Spleen (tissue), 11 donors: Measurements from ENCODE around the gene SMOC2. TPM values are rescaled to one million over a fixed set of nuclear protein-coding genes. Genes with fewer than 3 reads are reported as not detected.
"Not testable (repeated sequence)": the region's sequence is repeated elsewhere in the genome, so short reads cannot be mapped to it uniquely, and the experiment has no call there.

Experiments
- DNase-seq: peaks from one replicate; pipeline ENCODE4 v3.0.0-alpha.2; 2020
- H3K27ac ChIP-seq, 8 donors: fragments of 200-600 bp; sonication (generic) in 7 of 8; 1 replicate in 4 of 8; 2 replicates in 4 of 8; pipeline versions ENCODE4 v1.5.0 to v1.8.0; 2016 to 2021; ENCODE audit warnings: inconsistent platforms in 4 of 8, mild to moderate bottlenecking in 4 of 8, moderate library complexity in 1 of 8
- H3K27me3 ChIP-seq, 7 donors: fragments of 200-600 bp; sonication (generic) in 6 of 7; replicated peaks in 1 of 7; 1 replicate in 4 of 7; 2 replicates in 3 of 7; pipeline versions ENCODE4 v1.5.0 to v1.8.0; 2016 to 2021; ENCODE audit warnings: inconsistent platforms in 3 of 7, mild to moderate bottlenecking in 1 of 7
- H3K36me3 ChIP-seq, 6 donors: fragments of 200-600 bp; sonication (generic) in 5 of 6; 1 replicate in 4 of 6; 2 replicates in 2 of 6; pipeline versions ENCODE4 v1.5.0 to v1.8.0; 2016 to 2021; ENCODE audit warnings: inconsistent platforms in 2 of 6
- H3K4me1 ChIP-seq, 6 donors: fragments of 200-600 bp; sonication (generic) in 5 of 6; 1 replicate in 3 of 6; 2 replicates in 3 of 6; pipeline versions ENCODE4 v1.5.0 to v1.8.0; 2016 to 2021; ENCODE audit warnings: inconsistent platforms in 3 of 6
- H3K4me3 ChIP-seq, 8 donors: fragments of 200-600 bp; sonication (generic) in 7 of 8; 1 replicate in 4 of 8; 2 replicates in 4 of 8; pipeline versions ENCODE4 v1.5.0 to v1.8.0; 2016 to 2021; ENCODE audit warnings: inconsistent platforms in 4 of 8, mild to moderate bottlenecking in 4 of 8, moderate library complexity in 2 of 8
- H3K9me3 ChIP-seq, 8 donors: fragments of 200-600 bp; sonication (generic) in 7 of 8; 1 replicate in 4 of 8; 2 replicates in 4 of 8; pipeline versions ENCODE4 v1.5.0 to v1.8.0; 2016 to 2021; ENCODE audit warnings: inconsistent platforms in 4 of 8
- CTCF ChIP-seq, 11 experiments: fragments of 200-600 bp in 7 of 11; fragments of 450-650 bp in 4 of 11; sonication (generic) in 4 of 11; IDR thresholded peaks in 8 of 11; conservative IDR thresholded peaks in 3 of 11; 1 replicate in 7 of 11; 2 replicates in 4 of 11; pipeline versions ENCODE4 v1.4.0 to v1.8.0; 2016 to 2021; ENCODE audit warnings: antibody characterized with exemption in 11 of 11, inconsistent platforms in 4 of 11, mild to moderate bottlenecking in 1 of 11
- POLR2A ChIP-seq, 3 donors: fragments of 450-650 bp; IDR thresholded peaks; one replicate each; pipeline ENCODE4 v1.5.1; 2017; ENCODE audit warnings: antibody characterized with exemption in 3 of 3, mild to moderate bottlenecking in 1 of 3
- POLR2AphosphoS5 ChIP-seq, 3 donors: sonication (generic); formaldehyde crosslinking; IDR thresholded peaks; one replicate each; pipeline ENCODE4 v1.5.1; 2017; ENCODE audit warnings: antibody characterized with exemption in 3 of 3
- WGBS, 5 donors: extraction: QIAGEN DNeasy Blood & Tissue Kit in 3 of 5; methylation state at CpG; one replicate each; pipeline versions ENCODE4 v1.1.5 to v1.1.7; 2013 to 2018; 5-methylcytosine and 5-hydroxymethylcytosine counted together
- intact Hi-C: fragments of 100-400 bp; cut with DNase I; formaldehyde crosslinking; loops from one replicate; pipeline ENCODE4 v1.15.0; 2023; ENCODE audit warnings: low total_unique reads
- polyA plus RNA-seq, 3 donors: library from polyadenylated mRNA; stranded (reverse); fragments of 200-250 nt; gene quantifications; one replicate each; pipeline ENCODE4 v1.2.1, GENCODE V29; 2013
- total RNA-seq, 7 donors: library from RNA; depleted of rRNA in 3 of 7; stranded (reverse); fragments of >200 nt in 3 of 7; fragmentation: NEBNext Ultra II Directional in 4 of 7; extraction: Animal tissue kit (Norgen Biotek cat#: 25700) in 4 of 7; gene quantifications; one replicate each; pipeline versions ENCODE4 v1.1.0 to v1.2.1, GENCODE V29; 2016 to 2021
- donor health status: healthy with polysubstance abuse.
- donor health status: DM: no; HTN: no; CAD: no; lungs with moderate emphysema.
- donor health status: DM: no; HTN: no; CAD: no.
- donor health status: Bipolar disorder and iron deficiency.
- donor health status: healthy.
- donor health status: DM: no; HTN: no; CAD: no.
- donor health status: DM: yes; HTN: yes; CAD: no.

Gene SMOC2
- total and polyA plus RNA-seq, 10 donors = 0.94 to 7.6 (median 1.8) TPM

GRCh38 chr6:168703990-168704389, 263.0 kb downstream of the SMOC2 start:
- intact Hi-C loops = no loop called here
- Histone ChIP-seq H3K4me3 (no peak overlapping the region), H3K4me1 (no peaks in the 10 kb centered on the region), H3K27ac (no peak overlapping the region), H3K9me3 (peaks cover 0 to 6% (median 0%) of the 10 kb centered on the region in 8 donors), H3K36me3 (no peaks in the 10 kb centered on the region), H3K27me3 (no peaks in the 10 kb centered on the region)
- TF ChIP-seq POLR2AphosphoS5 (IDR thresholded peaks at IDR 0.05) (no peak), POLR2A (IDR thresholded peaks at IDR 0.05) (no peak), CTCF (IDR thresholded peaks at IDR 0.05 in 8 of 11, conservative IDR thresholded peaks at IDR 0.05 in 3 of 11) (no peak)
- WGBS, 5 donors = 58 to 83% (median 75%) methylated on average over 10 to 16 of the region's 16 CpGs
- no peak for DNase-seq

- Histone ChIP-seq H3K4me3 (no peak overlapping the region), H3K9me3 (peaks cover 0 to 3% (median 0%) of the 10 kb centered on the region in 8 donors), H3K4me1 (no peaks in the 10 kb centered on the region), H3K36me3 (no peaks in the 10 kb centered on the region), H3K27me3 (peaks cover 0 to 5% (median 0%) of the 10 kb centered on the region in 7 donors), H3K27ac (no peak overlapping the region)
- TF ChIP-seq CTCF (IDR thresholded peaks at IDR 0.05 in 8 of 11, conservative IDR thresholded peaks at IDR 0.05 in 3 of 11) (no peak), POLR2AphosphoS5 (IDR thresholded peaks at IDR 0.05) (no peak), POLR2A (IDR thresholded peaks at IDR 0.05) (no peak)
- intact Hi-C loops = no loop called here
- DNase-seq = no peak
- 71 to 88% (median 74%) methylated on average over 5 to 6 of the region's 6 CpGs for WGBS, 5 donors
Observed at GRCh38 chr6:168704678-168705077, 263.7 kb downstream of the SMOC2 start.

GRCh38 chr6:168705271-168705670, 264.3 kb downstream of the SMOC2 start:
- DNase-seq, H3K27ac ChIP-seq, H3K4me3 ChIP-seq, H3K36me3 ChIP-seq, H3K27me3 ChIP-seq, H3K9me3 ChIP-seq, intact Hi-C loops, H3K4me1 ChIP-seq: not testable (repeated sequence)
- 85 to 93% (median 88%) methylated on average over 9 to 13 of the region's 16 CpGs for WGBS, 5 donors

- no peak for TF ChIP-seq CTCF (IDR thresholded peaks at IDR 0.05 in 8 of 11, conservative IDR thresholded peaks at IDR 0.05 in 3 of 11)
- no peak for TF ChIP-seq POLR2AphosphoS5 (IDR thresholded peaks at IDR 0.05)
- no peak for TF ChIP-seq POLR2A (IDR thresholded peaks at IDR 0.05)
- Histone ChIP-seq H3K36me3 (no peaks in the 10 kb centered on the region), H3K27ac (no peak overlapping the region), H3K4me1 (no peaks in the 10 kb centered on the region), H3K9me3 (no peaks in the 10 kb centered on the region), H3K27me3 (peaks cover 0 to 12% (median 0%) of the 10 kb centered on the region in 7 donors), H3K4me3 (no peak overlapping the region)
- no peak for DNase-seq
- intact Hi-C loops = no loop called here
- WGBS, 5 donors = 87 to 91% (median 89%) methylated on average over 24 to 25 of the region's 25 CpGs
Observed at GRCh38 chr6:168706471-168707177, 265.6 kb downstream of the SMOC2 start.
